Measurements from ENCODE around the gene PVALB.
"Not testable (repeated sequence)": the region's sequence is repeated elsewhere in the genome, so short reads cannot be mapped to it uniquely, and the experiment has no call there.

Gene PVALB

GRCh38 chr22:36757668-36758211 lies 59.1 kb downstream of the PVALB start:
- peaks cover 47% of the 10 kb centered on the region for H3K27me3 ChIP-seq (ENCODE audit: insufficient read depth, low read depth, severe bottlenecking)
- peak; percentile 85 for DNase-seq
- H3K36me3 ChIP-seq, result no peaks in the 10 kb centered on the region
- H3K9me3 ChIP-seq (ENCODE audit: severe bottlenecking), result no peaks in the 10 kb centered on the region
- no peak overlapping the region for H3K4me3 ChIP-seq (ENCODE audit: low read depth, low read length)
- peak; percentile 90 for TF ChIP-seq CTCF (IDR thresholded peaks at IDR 0.05; ENCODE audit: low read depth, low read length)
- no peak overlapping the region for H3K27ac ChIP-seq

GRCh38 chr22:36756746-36757655 lies 59.8 kb downstream of the PVALB start:
- Histone ChIP-seq H3K9me3 (ENCODE audit: severe bottlenecking) (no peaks in the 10 kb centered on the region), H3K36me3 (no peaks in the 10 kb centered on the region), H3K27me3 (ENCODE audit: insufficient read depth, low read depth, severe bottlenecking) (peaks cover 54% of the 10 kb centered on the region), H3K27ac (no peak overlapping the region), H3K4me3 (ENCODE audit: low read depth, low read length) (no peak overlapping the region)
- DNase-seq, result no peak
- TF ChIP-seq CTCF (IDR thresholded peaks at IDR 0.05; ENCODE audit: low read depth, low read length), result no peak

- no peak overlapping the region for H3K4me3 ChIP-seq (ENCODE audit: low read depth, low read length)
- H3K9me3 ChIP-seq (ENCODE audit: severe bottlenecking), result no peaks in the 10 kb centered on the region
- DNase-seq, result no peak
- no peak for TF ChIP-seq CTCF (IDR thresholded peaks at IDR 0.05; ENCODE audit: low read depth, low read length)
- peaks cover 56% of the 10 kb centered on the region for H3K27me3 ChIP-seq (ENCODE audit: insufficient read depth, low read depth, severe bottlenecking)
- H3K36me3 ChIP-seq, result no peaks in the 10 kb centered on the region
- no peak overlapping the region for H3K27ac ChIP-seq
Measured at GRCh38 chr22:36756031-36756430, 60.8 kb downstream of the PVALB start.

GRCh38 chr22:36755316-36755715 lies 61.5 kb downstream of the PVALB start:
- no peak overlapping the region for H3K27ac ChIP-seq
- H3K36me3 ChIP-seq, result no peaks in the 10 kb centered on the region
- TF ChIP-seq CTCF (IDR thresholded peaks at IDR 0.05; ENCODE audit: low read depth, low read length), result no peak
- DNase-seq, result no peak
- peaks cover 56% of the 10 kb centered on the region for H3K27me3 ChIP-seq (ENCODE audit: insufficient read depth, low read depth, severe bottlenecking)
- no peak overlapping the region for H3K4me3 ChIP-seq (ENCODE audit: low read depth, low read length)
- H3K9me3 ChIP-seq (ENCODE audit: severe bottlenecking), result no peaks in the 10 kb centered on the region

GRCh38 chr22:36754881-36755280 lies 62.0 kb downstream of the PVALB start:
- not testable (repeated sequence) for DNase-seq; H3K9me3 ChIP-seq (ENCODE audit: severe bottlenecking); H3K27ac ChIP-seq; H3K36me3 ChIP-seq; H3K4me3 ChIP-seq (ENCODE audit: low read depth, low read length)
- H3K27me3 ChIP-seq (ENCODE audit: insufficient read depth, low read depth, severe bottlenecking), result peaks cover 56% of the 10 kb centered on the region

- no peak overlapping the region for H3K27ac ChIP-seq
- TF ChIP-seq CTCF (IDR thresholded peaks at IDR 0.05; ENCODE audit: low read depth, low read length), result no peak
- H3K36me3 ChIP-seq, result no peaks in the 10 kb centered on the region
- no peak overlapping the region for H3K4me3 ChIP-seq (ENCODE audit: low read depth, low read length)
- H3K9me3 ChIP-seq (ENCODE audit: severe bottlenecking), result no peaks in the 10 kb centered on the region
- DNase-seq, result no peak
- peaks cover 56% of the 10 kb centered on the region for H3K27me3 ChIP-seq (ENCODE audit: insufficient read depth, low read depth, severe bottlenecking)
Measured at GRCh38 chr22:36753916-36754315, 62.9 kb downstream of the PVALB start.
